Measurements from ENCODE around the gene MROH2A. TPM values are rescaled to one million over a fixed set of nuclear protein-coding genes. Genes with fewer than 3 reads are reported as not detected.

The MROH2A gene
- total and polyA plus RNA-seq, 7 experiments from 2014 or later, result not detected

- no peaks in the 10 kb centered on the region for H3K9me3 ChIP-seq (ENCODE audit: control insufficient read depth in 2 of 3, low read length in 3 of 3)
- H3K27me3 ChIP-seq (ENCODE audit: control insufficient read depth in 2 of 2, insufficient read depth in 2 of 2, low read length in 2 of 2), result no peaks in the 10 kb centered on the region
- no peak overlapping the region for H3K4me3 ChIP-seq (ENCODE audit: low read length)
- intact Hi-C loops (cut with micrococcal nuclease), result no loop called here
- ChIA-PET CTCF (no interaction called here), POLR2A (no interaction called here)
- H3K4me3 Mint-ChIP-seq, result peak overlapping the region in 1 of 10 donors; percentile 24
- no peak overlapping the region for H3K27ac ChIP-seq (ENCODE audit: low read depth, low read length)
- no peaks in the 10 kb centered on the region for H3K27me3 Mint-ChIP-seq
- ATAC-seq, result no peak
- DNase-seq, result no peak
- peaks cover 0 to 57% (median 0%) of the 10 kb centered on the region in 7 donors for H3K4me1 Mint-ChIP-seq
- H3K4me1 ChIP-seq (ENCODE audit: control insufficient read depth in 2 of 2, insufficient read depth in 2 of 2, low read length in 2 of 2), result peaks cover 0 to 3% of the 10 kb centered on the region in 2 donors
- H3K9me3 Mint-ChIP-seq, result peaks cover 0 to 1% (median 0%) of the 10 kb centered on the region in 11 donors
- H3K27ac Mint-ChIP-seq, result peak overlapping the region in 1 of 9 donors; percentile 67
- no peaks in the 10 kb centered on the region for H3K36me3 ChIP-seq (ENCODE audit: control insufficient read depth in 2 of 3, insufficient read depth in 3 of 3, low read length in 3 of 3)
- H3K36me3 Mint-ChIP-seq, result peaks cover 0 to 53% (median 0%) of the 10 kb centered on the region in 5 donors
Measured at GRCh38 chr2:233841183-233841582, 63.1 kb downstream of the MROH2A start.

- peaks cover 0 to 61% (median 0%) of the 10 kb centered on the region in 7 donors for H3K4me1 Mint-ChIP-seq
- CTCF ChIA-PET, result no interaction called here
- Histone ChIP-seq H3K36me3 (ENCODE audit: control insufficient read depth in 2 of 3, insufficient read depth in 3 of 3, low read length in 3 of 3) (no peaks in the 10 kb centered on the region), H3K27me3 (ENCODE audit: control insufficient read depth in 2 of 2, insufficient read depth in 2 of 2, low read length in 2 of 2) (no peaks in the 10 kb centered on the region), H3K27ac (ENCODE audit: low read depth, low read length) (no peak overlapping the region), H3K9me3 (ENCODE audit: control insufficient read depth in 2 of 3, low read length in 3 of 3) (no peaks in the 10 kb centered on the region), H3K4me3 (ENCODE audit: low read length) (no peak overlapping the region), H3K4me1 (ENCODE audit: control insufficient read depth in 2 of 2, insufficient read depth in 2 of 2, low read length in 2 of 2) (no peaks in the 10 kb centered on the region)
- H3K9me3 Mint-ChIP-seq, result no peaks in the 10 kb centered on the region
- DNase-seq, result no peak
- peaks cover 0 to 53% (median 0%) of the 10 kb centered on the region in 5 donors for H3K36me3 Mint-ChIP-seq
- no peak overlapping the region for H3K27ac Mint-ChIP-seq
- no peak overlapping the region for H3K4me3 Mint-ChIP-seq
- H3K27me3 Mint-ChIP-seq, result no peaks in the 10 kb centered on the region
- intact Hi-C loops (cut with micrococcal nuclease), result no loop called here
- no peak for ATAC-seq
- POLR2A ChIA-PET, result no interaction called here
Measured at GRCh38 chr2:233844064-233844807, 66.1 kb downstream of the MROH2A start.

GRCh38 chr2:233844836-233845235, 66.7 kb downstream of the MROH2A start:
- no peak for DNase-seq
- Mint-ChIP-seq H3K27me3 (no peaks in the 10 kb centered on the region), H3K27ac (peak overlapping the region in 2 of 9 donors; percentile 20 to 23), H3K36me3 (peaks cover 0 to 53% (median 0%) of the 10 kb centered on the region in 5 donors), H3K9me3 (no peaks in the 10 kb centered on the region), H3K4me3 (no peak overlapping the region), H3K4me1 (peaks cover 0 to 61% (median 0%) of the 10 kb centered on the region in 7 donors)
- no peaks in the 10 kb centered on the region for H3K27me3 ChIP-seq (ENCODE audit: control insufficient read depth in 2 of 2, insufficient read depth in 2 of 2, low read length in 2 of 2)
- intact Hi-C loops (cut with micrococcal nuclease), result no loop called here
- ChIA-PET POLR2A (no interaction called here), CTCF (no interaction called here)
- no peaks in the 10 kb centered on the region for H3K36me3 ChIP-seq (ENCODE audit: control insufficient read depth in 2 of 3, insufficient read depth in 3 of 3, low read length in 3 of 3)
- H3K4me1 ChIP-seq (ENCODE audit: control insufficient read depth in 2 of 2, insufficient read depth in 2 of 2, low read length in 2 of 2), result no peaks in the 10 kb centered on the region
- no peak overlapping the region for H3K4me3 ChIP-seq (ENCODE audit: low read length)
- no peaks in the 10 kb centered on the region for H3K9me3 ChIP-seq (ENCODE audit: control insufficient read depth in 2 of 3, low read length in 3 of 3)
- ATAC-seq, result no peak
- no peak overlapping the region for H3K27ac ChIP-seq (ENCODE audit: low read depth, low read length)

GRCh38 chr2:233845301-233846060, 67.4 kb downstream of the MROH2A start:
- POLR2A ChIA-PET, result no interaction called here
- no peak for DNase-seq
- H3K27ac Mint-ChIP-seq, result peak overlapping the region in 2 of 9 donors; percentile 20 to 63
- H3K4me1 Mint-ChIP-seq, result peaks cover 0 to 60% (median 0%) of the 10 kb centered on the region in 7 donors
- no peaks in the 10 kb centered on the region for H3K27me3 ChIP-seq (ENCODE audit: control insufficient read depth in 2 of 2, insufficient read depth in 2 of 2, low read length in 2 of 2)
- H3K4me1 ChIP-seq (ENCODE audit: control insufficient read depth in 2 of 2, insufficient read depth in 2 of 2, low read length in 2 of 2), result no peaks in the 10 kb centered on the region
- CTCF ChIA-PET, result interaction anchor here (0.7 kb wide), 1 partner anchor 636 kb away, joined by 4 read pairs; no protein-coding TSS in a partner anchor
- no peak for ATAC-seq
- no peaks in the 10 kb centered on the region for H3K27me3 Mint-ChIP-seq
- H3K36me3 Mint-ChIP-seq, result peaks cover 0 to 47% (median 0%) of the 10 kb centered on the region in 5 donors
- no peak overlapping the region for H3K4me3 Mint-ChIP-seq
- H3K9me3 Mint-ChIP-seq, result no peaks in the 10 kb centered on the region
- H3K36me3 ChIP-seq (ENCODE audit: control insufficient read depth in 2 of 3, insufficient read depth in 3 of 3, low read length in 3 of 3), result no peaks in the 10 kb centered on the region
- no peak overlapping the region for H3K27ac ChIP-seq (ENCODE audit: low read depth, low read length)
- no peak overlapping the region for H3K4me3 ChIP-seq (ENCODE audit: low read length)
- intact Hi-C loops (cut with micrococcal nuclease), result no loop called here
- no peaks in the 10 kb centered on the region for H3K9me3 ChIP-seq (ENCODE audit: control insufficient read depth in 2 of 3, low read length in 3 of 3)

- H3K27me3 ChIP-seq (ENCODE audit: control insufficient read depth in 2 of 2, insufficient read depth in 2 of 2, low read length in 2 of 2), result no peaks in the 10 kb centered on the region
- no peaks in the 10 kb centered on the region for H3K36me3 ChIP-seq (ENCODE audit: control insufficient read depth in 2 of 3, insufficient read depth in 3 of 3, low read length in 3 of 3)
- no peak overlapping the region for H3K27ac ChIP-seq (ENCODE audit: low read depth, low read length)
- no peaks in the 10 kb centered on the region for H3K9me3 ChIP-seq (ENCODE audit: control insufficient read depth in 2 of 3, low read length in 3 of 3)
- no peak overlapping the region for H3K4me3 ChIP-seq (ENCODE audit: low read length)
- ChIA-PET CTCF (interaction anchor here (0.7 kb wide), 1 partner anchor 637 kb away, joined by 4 read pairs; no protein-coding TSS in a partner anchor), POLR2A (no interaction called here)
- ATAC-seq (no peak), DNase-seq (no peak)
- Mint-ChIP-seq H3K36me3 (peaks cover 0 to 38% (median 0%) of the 10 kb centered on the region in 5 donors), H3K4me3 (no peak overlapping the region), H3K4me1 (peaks cover 0 to 59% (median 0%) of the 10 kb centered on the region in 7 donors), H3K9me3 (no peaks in the 10 kb centered on the region), H3K27ac (peak overlapping the region in 1 of 9 donors; percentile 60), H3K27me3 (peaks cover 0 to under 1% (median 0%) of the 10 kb centered on the region in 5 donors)
- H3K4me1 ChIP-seq (ENCODE audit: control insufficient read depth in 2 of 2, insufficient read depth in 2 of 2, low read length in 2 of 2), result no peaks in the 10 kb centered on the region
- intact Hi-C loops (cut with micrococcal nuclease), result no loop called here
Measured at GRCh38 chr2:233846387-233847247, 68.5 kb downstream of the MROH2A start.

GRCh38 chr2:233847248-233847898, 69.2 kb downstream of the MROH2A start:
- intact Hi-C loops (cut with micrococcal nuclease), result no loop called here
- H3K4me3 Mint-ChIP-seq, result no peak overlapping the region
- no peak overlapping the region for H3K4me3 ChIP-seq (ENCODE audit: low read length)
- H3K27me3 Mint-ChIP-seq, result peaks cover 0 to 4% (median 0%) of the 10 kb centered on the region in 5 donors
- ATAC-seq (no peak), DNase-seq (no peak)
- no peaks in the 10 kb centered on the region for H3K9me3 Mint-ChIP-seq
- H3K4me1 Mint-ChIP-seq, result peaks cover 0 to 62% (median 0%) of the 10 kb centered on the region in 7 donors
- no peaks in the 10 kb centered on the region for H3K36me3 ChIP-seq (ENCODE audit: control insufficient read depth in 2 of 3, insufficient read depth in 3 of 3, low read length in 3 of 3)
- ChIA-PET CTCF (interaction anchor here (0.5 kb wide), 1 partner anchor 63 kb away, joined by 3 read pairs; no protein-coding TSS in a partner anchor), POLR2A (no interaction called here)
- H3K9me3 ChIP-seq (ENCODE audit: control insufficient read depth in 2 of 3, low read length in 3 of 3), result no peaks in the 10 kb centered on the region
- no peaks in the 10 kb centered on the region for H3K27me3 ChIP-seq (ENCODE audit: control insufficient read depth in 2 of 2, insufficient read depth in 2 of 2, low read length in 2 of 2)
- no peak overlapping the region for H3K27ac Mint-ChIP-seq
- H3K27ac ChIP-seq (ENCODE audit: low read depth, low read length), result no peak overlapping the region
- peaks cover 0 to 33% (median 0%) of the 10 kb centered on the region in 5 donors for H3K36me3 Mint-ChIP-seq
- no peaks in the 10 kb centered on the region for H3K4me1 ChIP-seq (ENCODE audit: control insufficient read depth in 2 of 2, insufficient read depth in 2 of 2, low read length in 2 of 2)
